ENCODE data around the gene SLC6A9. TPM values are rescaled to one million over a fixed set of nuclear protein-coding genes. Genes with fewer than 3 reads are reported as not detected.

Gene SLC6A9
- total and polyA plus RNA-seq, 2 experiments from 2014 or later = 14.4 to 20.0 TPM

DNA sequence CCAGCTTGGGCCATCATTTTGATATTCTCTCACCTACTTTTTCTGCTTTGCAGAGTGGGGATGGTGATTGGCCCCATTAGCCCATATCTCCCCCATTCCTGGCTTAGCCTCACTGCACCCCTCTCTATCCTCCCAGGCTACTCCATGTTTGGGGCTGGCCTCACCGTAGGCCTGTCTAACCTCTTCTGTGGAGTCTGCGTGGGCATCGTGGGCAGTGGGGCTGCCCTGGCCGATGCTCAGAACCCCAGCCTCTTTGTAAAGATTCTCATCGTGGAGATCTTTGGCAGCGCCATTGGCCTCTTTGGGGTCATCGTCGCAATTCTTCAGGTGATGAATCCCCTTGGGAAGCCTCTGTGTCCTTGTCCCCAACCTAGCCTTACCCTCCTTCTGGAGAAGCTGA lies 54.4 kb downstream of the SLC6A9 start:
- Histone ChIP-seq H3F3A (replicated peaks; ENCODE audit: low read depth) (peaks cover 29% of the 10 kb centered on the region; the same call in 1 of the 2 replicates), H3K4me1 (ENCODE audit: insufficient read depth) (peaks cover 29% of the 10 kb centered on the region), H2AFZ (no peak overlapping the region), H3K4me2 (no peak overlapping the region), H4K20me1 (replicated peaks; ENCODE audit: insufficient read depth) (peaks cover 19% of the 10 kb centered on the region), H3K27me3 (ENCODE audit: insufficient read depth) (no peaks in the 10 kb centered on the region), H3K9me2 (ENCODE audit: insufficient read depth) (no peaks in the 10 kb centered on the region), H3K27ac (ENCODE audit: low read depth) (no peak overlapping the region), H3K4me3 (no peak overlapping the region), H3K79me2 (replicated peaks; ENCODE audit: insufficient read depth) (peaks cover 16% of the 10 kb centered on the region), H3K36me3 (ENCODE audit: insufficient read depth) (0 out of 2 replicates have a peak, but pooled peaks cover 7% of the 10 kb centered on the region)
- TF ChIP-seq NANOG (IDR thresholded peaks at IDR 0.05; ENCODE audit: borderline replicate concordance) (no peak), ZNF114 (CRISPR knock-in tag; IDR thresholded peaks at IDR 0.05) (no peak), CTCF (conservative IDR thresholded peaks at IDR 0.05; ENCODE audit: low read depth in 2 of 2) (no peak), EZH2phosphoT487 (IDR thresholded peaks at IDR 0.05; ENCODE audit: unreplicated experiment) (no peak), ZNF331 (CRISPR knock-in tag; IDR thresholded peaks at IDR 0.05; ENCODE audit: low read depth) (no peak), ZNF462 (CRISPR knock-in tag; IDR thresholded peaks at IDR 0.05) (no peak), POLR2AphosphoS5 (IDR thresholded peaks at IDR 0.05; ENCODE audit: low read depth) (no peak)
- ATAC-seq (no peak), DNase-seq (ENCODE audit: low spot score) (no peak)
- peak overlapping the region; percentile 90 for H3K4me3 Mint-ChIP-seq
- peaks cover 43% of the 10 kb centered on the region for H3K4me1 Mint-ChIP-seq
- H3K27ac Mint-ChIP-seq = no peak overlapping the region
- H3K27me3 Mint-ChIP-seq (ENCODE audit: insufficient read depth, low read depth, poor library complexity) = peaks cover 31% of the 10 kb centered on the region
- no peaks in the 10 kb centered on the region for H3K9me3 Mint-ChIP-seq
- H3K36me3 Mint-ChIP-seq (ENCODE audit: low read depth) = peaks cover 58% of the 10 kb centered on the region

Measured in GM23338 (cell line).